HG02763 (cell line): Measurements from ENCODE around the gene GRAMD4.

Experiments
- ATAC-seq: cut with Tn5 transposase; IDR thresholded peaks from one replicate; pipeline ENCODE4 v1.9.1; 2021; ENCODE audit warnings: mild to moderate bottlenecking, moderate library complexity; ENCODE audit not compliant: unreplicated experiment

Gene GRAMD4

DNA sequence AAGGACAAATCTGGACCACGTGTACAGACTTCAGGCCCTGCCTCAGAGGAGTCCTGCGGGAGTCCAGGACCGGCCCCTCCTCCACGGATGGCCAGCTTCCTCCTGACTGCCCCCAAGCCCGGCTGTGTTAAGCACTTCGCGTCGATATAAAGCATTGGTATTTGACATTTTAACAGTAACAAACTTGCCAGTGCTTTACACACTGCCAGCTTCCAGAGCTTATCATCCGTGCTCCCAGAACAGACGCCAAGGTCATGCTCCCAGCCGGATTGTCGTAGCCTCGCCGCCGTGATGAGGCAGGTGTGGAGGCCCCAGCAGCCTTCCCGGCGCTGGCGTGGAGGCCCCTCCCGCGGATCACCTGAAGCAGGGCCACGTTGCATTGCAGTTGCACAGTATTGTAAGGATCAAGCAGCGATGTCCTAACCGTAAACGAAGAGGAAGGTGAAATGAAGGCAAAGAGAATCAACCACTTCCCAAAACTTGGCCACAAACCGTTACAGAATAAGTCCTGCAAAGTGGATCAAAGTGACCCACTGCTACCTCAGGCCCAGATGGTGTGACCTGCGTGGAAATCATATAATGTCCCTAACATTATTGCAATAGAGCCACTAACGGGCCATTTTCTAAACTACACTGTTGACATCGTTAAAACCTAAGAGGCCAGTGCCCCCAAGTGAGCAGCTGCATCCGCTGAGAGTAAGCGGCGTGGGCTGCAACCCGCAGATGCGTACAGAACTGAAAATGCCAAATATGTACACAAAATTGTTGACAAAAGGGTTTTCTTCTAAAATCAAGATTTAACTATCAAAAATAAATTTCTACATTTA is 66.2 kb downstream of the GRAMD4 start:
- ATAC-seq, result no peak

DNA sequence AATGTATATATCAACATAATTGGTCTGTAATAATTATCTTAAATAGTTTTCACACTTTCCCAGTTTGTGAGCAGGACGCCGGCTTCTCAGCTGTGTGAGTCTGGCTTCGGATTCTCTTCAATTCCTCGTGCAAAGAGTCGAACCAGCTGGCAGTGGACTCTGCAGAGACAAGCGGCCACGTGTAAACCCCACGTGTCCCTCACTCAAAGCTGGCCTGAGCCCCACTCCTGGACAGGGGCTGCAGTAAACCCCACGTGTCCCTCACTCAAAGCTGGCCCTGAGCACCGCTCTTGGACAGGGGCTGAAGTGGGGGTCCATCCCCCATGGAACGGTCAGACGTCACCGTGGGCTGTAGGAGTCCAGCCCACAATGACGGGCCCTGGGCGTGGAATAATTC is 66.9 kb downstream of the GRAMD4 start:
- no peak for ATAC-seq

DNA sequence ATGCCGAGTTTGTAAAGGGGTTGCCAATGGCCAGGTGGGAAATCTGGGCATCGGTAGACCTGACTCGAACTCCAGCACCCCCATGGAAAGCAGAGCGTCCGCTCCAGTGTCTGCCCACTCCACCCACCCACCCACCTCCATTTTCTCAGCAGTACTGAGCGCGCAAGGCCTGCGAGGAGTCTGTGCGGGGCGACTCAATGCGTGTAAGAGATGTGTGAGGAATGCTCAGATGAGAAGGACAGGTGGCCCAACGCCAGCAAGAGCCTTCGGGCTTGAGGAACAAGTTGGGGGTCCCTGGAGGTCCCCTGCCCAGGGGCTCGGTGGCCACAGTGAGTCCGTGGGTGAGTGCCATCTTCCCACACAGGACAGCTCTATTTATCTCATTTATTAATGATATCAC is 67.3 kb downstream of the GRAMD4 start:
- no peak for ATAC-seq

DNA sequence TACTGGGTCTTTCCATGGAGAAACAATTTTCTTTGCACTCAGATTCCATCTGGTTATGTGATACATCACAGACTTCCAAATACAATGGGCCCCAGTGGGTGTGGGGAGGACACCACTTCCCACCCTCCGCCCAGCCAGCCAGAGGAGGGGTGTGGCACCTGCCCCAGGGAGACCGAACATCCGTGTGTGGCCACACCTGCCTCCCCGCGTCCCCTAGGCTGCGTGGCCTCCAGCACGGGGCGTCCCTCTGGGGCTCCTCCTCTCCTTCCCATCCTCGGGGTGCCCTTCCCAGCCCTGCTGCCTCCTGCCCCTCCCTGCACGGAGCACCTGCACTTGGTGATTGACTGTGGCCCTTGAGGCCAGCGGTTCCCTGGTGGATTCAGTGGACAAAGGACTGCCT is 68.8 kb downstream of the GRAMD4 start:
- ATAC-seq, result no peak

DNA sequence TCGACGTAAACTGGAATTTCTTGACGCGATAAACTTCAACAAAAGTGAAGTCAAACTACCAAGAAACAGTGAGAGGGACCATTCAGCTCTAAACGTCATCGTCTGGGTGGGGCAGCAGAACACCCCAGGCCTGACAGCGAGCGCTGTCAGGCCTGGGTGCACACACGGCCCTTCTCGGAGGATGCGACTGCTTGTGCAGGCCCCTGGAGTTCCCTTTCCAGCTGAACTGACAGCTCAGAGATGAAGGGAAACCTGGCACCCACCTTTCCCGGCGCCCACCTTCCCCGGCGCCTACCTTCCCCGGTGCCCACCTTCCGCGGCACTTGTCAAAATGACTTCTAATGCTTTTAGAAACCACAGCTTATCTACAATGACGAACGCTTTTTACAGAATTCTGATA is 70.0 kb downstream of the GRAMD4 start:
- ATAC-seq, result no peak

DNA sequence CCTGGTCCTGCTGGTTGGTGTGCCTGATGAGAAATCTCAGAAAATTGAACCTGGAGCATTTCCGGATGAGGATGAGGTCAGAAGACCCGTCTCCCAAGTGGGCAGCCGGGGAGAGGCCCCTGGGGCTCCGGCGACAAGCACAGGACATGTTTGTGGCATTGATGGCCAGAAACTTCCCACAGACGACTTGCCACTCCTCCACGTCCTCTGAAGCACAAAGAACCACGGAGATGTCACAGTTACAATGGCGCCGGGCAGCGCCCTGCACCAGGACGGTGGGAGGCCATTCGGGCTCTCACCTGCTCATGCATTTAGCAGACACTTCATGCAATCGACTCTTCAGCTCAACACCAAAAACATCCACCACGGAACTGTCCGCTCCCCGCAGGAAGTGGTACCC is 71.4 kb downstream of the GRAMD4 start:
- ATAC-seq, result no peak

DNA sequence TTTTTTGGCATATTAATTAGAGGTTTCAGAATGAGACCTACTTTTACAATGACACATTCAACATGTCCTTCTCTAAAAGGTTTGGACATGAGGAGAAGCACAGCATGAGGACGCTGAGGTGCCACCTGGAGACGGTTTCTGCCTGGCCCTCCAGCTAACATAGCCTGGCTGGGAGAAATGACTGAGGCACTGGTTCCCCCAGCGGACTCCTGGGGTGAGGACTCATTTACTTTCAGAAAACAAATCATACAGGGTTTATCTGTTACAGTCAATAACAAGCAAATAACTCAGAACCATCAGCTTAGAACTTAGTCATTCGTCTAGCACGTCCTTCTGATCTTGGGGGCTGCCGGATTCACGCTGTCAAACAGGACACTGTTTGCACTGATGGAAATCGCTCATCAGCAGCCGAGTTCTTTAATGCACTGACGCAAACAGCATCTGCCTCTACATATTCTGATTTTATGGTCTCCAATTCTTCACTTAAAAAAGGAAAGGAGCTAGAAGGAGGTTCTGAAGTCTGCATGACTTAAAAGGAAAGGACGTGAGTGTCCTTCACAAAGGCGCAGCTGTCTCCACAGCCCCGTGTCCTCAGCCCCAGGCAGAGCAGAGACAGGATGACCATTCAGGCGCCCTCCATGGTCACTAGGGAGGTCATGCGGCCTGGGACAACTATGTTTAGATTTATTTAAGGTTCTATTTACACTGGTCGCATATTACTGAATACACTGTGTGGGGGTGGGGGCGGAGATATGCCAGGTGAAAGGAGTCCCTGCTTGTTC is 73.6 kb downstream of the GRAMD4 start:
- no peak for ATAC-seq

DNA sequence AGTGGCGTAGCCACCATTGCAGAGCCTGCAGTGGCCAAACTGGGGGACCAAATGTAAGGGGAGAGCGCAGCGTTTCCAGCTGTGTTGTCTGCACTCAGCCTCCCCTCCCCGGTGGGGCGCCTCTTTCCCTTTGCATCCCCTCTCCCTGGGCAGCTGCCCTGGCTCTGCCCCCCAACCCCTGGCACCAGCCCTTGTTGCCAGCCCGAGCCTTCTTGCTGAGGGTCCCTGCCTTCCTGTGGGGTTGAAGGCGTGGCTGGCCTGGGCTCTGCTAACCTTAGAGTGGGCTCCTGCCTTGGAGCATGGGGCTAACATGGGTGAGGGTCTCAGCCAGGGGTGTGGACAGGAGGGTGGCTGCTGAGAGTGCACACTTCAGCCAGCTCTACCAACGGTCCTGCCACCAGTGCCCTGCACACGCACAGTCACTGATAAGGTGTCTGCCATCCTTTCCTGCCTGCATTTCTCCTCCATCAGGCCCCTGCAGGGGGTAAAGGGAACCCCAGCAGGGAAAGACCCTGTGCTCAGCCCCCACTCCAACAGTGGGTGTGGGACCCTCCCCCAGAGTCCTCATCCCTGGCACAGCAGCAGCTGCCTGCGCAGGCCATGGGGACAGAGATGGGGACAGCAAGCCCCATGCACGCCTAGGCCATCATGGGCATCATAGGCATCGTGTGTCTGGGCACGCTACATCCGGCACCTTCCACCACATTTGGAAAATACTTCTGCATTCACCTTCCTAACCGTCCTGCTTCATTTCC is 74.4 kb downstream of the GRAMD4 start:
- no peak for ATAC-seq

DNA sequence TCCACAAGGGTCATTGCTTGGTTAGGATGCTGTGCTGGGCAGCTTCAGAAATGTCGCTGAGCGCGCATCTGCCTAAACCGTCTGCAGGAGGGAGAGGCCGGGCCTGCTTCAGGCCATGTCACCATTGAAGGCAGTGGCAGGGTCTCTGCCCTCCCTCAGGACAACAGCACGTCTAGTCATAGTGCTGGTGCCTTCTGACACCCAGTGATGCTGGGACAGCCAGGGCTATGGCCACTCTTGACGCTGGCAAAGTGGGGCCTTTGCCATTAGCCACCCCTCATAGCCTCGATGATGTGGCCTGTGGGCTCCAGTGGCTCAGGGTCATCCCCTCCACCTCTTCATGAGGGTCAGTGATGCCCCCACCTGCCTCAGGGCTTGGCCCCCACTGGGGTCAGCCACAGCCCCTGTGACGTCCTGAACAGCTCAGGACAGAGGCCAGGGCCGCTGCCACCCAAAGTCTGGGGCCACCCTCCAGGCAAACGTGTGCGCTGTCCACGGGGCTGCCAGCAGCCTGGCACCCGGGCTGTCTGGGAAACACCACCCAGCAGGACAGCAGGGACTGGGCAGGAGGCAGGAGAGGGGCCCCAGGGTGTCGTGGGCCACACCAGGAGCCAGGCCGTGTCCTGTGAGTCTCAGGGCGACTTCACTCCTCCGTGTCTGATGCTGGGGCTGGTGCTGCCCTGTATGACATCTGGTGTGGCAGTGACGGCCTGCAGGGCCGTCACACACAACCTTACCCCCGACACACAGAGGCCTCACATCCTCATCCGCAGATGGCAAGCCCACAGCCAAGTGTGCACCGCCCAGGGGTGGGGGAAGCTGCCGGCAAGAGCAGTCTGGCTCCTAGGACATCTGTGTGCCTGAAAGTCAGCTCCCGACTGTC is 75.4 kb downstream of the GRAMD4 start:
- no peak for ATAC-seq

DNA sequence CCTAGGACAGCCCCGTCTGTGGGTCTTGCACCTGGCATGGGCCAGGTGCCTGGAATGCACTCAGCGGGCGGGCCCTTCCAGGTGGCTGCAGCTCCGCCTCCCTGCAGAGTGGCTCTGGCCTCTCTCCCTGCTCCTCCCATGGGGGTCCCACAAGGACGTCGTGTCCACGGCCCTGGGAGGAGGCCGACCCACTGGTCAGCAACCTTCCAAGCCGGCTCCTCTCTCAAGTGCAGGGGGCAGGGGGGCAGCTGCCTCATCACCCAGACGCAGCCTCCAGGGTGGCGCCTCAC is 76.0 kb downstream of the GRAMD4 start:
- ATAC-seq, result no peak

DNA sequence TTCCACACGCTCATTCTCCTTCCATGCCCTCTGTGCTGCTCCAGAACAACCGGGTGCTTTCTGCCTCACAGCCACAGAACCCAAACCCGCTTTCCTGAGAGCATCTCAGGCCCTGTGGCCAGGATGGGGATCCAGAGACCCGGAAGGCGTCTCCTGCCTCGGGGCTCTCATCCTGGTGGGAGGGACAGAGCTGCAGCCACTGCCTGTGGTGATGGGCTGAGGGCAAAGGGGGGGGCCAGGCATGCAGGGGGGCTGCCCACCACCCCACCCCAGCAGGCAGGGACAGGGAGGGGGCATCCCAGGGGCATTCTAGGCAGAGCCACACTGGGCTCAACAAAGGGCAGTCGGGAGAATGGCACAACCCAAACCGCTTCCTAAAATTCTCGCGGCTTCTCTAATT is 76.4 kb downstream of the GRAMD4 start:
- ATAC-seq, result no peak

DNA sequence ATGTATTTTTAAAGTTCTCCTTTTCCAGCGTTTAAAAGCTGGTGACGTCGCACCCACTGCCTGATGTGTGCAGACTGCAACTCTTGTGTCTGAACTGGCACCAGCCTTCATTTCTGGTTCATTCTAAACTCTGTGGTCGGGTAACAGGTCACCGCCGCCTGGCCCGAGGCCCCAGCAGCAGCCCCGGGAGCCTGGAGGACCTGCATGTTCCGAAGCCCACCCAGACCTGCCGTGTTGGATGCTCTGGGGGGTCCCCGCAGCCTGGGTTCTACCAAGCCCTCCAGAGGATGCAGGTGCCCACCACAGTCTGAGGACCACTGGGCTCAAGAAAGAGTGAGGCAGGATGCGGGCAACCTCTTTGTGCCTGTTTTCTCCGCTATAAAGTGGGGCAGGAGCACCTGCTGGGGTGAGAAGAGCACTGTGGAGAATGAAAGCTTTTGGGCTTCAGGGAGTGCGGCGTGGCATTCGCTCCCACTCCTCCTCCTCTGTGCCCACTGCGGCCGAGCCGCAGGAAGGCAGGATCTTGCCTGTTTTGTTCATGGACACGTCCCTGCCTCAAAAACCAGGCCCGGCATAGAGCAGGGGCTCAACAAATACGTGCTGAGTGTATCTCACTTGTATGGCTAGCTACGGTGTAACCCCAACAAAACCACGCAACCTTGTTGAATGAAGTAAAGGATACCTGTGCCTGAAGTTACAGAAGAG is 77.8 kb downstream of the GRAMD4 start:
- no peak for ATAC-seq

DNA sequence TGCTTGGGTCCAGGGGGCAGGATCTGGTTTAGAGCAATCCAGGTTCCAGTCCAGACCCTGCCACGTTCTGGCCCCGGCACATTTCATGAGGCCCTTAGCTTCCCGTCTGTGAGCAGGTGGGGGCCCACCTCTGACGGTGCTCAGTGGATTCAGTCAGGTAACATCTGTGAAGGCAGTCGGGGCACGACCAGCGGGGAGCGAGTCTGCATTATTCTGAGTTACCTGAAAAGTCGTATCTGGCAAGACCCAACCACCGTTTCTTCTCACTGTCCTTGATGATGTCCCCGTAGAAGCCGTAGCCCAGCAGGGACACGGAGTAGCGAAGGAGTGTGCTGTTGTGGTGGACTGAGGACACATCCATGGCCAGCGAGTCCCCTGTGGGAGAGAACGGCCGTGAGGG is 78.9 kb downstream of the GRAMD4 start:
- no peak for ATAC-seq

DNA sequence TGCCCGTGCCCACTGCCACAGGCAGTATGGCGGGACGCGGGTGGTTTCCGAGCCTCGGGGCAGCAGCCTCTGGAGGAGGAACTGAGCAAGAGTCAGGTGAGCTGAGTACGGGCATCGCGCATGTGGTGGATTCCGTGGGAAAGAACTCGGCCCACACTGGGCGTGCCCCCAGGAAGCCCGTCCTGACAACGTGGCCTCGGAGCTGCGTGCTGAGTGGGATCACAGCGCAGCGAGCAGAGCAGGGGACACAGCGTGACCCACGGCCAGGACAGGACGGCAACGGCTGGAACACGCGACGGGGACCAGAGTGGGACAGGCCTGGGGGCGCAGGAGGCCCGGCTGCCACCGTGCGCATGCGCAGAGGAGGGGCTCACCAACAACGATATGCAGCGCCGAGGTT is 81.1 kb downstream of the GRAMD4 start:
- no peak for ATAC-seq

DNA sequence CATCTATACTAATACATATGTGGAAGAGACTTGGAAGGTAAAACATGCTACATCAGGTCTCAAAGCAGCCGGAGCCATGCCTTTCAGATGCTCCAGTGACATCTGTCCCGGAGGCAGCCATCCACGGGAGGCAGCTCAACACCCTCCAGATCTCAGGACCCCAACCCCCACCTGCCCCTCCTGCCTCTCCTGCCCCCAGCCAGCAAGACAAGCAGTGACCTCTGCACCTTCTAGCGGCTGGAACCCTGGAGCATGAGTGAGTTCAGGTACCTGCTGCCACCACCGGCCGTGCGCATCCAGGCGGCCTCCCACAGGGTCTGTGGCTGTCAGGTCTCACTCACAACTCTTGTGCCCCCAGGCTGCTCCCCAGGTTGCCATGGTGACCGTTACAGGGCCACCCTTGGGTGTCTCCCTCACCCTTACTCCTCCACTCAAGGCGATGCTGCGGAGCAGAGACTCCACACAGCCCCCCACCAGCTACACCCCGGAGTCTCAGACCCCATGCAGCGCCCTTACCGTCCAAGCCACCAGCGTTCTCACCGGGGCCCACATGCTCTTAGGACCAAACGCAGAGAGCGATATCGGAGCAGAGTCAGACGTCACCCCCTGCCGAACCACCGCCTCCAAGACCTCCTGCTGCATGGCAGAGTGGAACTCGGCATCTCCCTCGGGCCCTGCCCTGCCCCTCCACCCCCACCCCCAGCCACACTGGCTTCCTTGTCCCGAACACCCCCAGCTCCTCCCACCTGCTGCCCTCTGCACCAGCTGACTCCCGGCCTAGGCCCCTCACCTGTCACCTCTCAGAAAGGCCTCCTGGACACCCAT is 83.2 kb downstream of the GRAMD4 start:
- no peak for ATAC-seq

DNA sequence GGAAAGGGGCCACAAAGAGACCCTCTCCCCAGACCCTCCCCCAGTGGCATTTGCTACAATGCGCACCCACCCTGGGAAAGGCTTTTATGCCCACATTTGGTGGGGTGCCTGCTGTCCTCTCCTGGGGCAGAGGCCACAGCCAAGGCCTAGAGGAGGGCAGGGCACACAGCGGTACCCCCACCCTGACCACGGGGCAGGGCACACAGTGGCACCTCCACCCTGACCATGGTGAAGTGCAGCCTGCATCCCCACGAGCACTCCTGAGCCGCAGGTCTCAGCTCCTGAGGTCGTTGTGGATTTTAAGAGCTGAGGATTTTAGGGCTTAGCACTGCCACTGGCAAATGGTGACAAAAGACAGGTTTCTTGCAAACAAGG is 83.8 kb downstream of the GRAMD4 start:
- ATAC-seq, result no peak

DNA sequence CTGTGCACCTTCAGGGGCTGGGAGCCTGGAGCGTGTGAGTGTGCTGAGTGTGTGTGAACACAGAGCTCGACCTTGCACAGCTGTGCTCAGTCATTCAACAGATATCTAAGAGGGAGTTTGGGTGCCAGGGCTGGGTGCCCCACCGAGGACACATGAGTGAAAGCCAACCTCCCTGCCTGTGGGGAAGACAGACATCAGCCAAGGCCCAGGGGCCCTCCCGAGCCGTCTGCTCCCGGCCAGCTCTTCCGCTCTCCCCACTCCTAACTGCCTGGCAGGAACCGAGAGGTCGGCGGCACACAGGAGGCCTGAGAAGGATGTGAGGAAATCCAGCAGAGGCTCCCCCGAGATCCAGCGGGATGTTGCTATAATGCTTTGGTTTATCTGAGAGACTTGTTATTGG is 85.9 kb downstream of the GRAMD4 start:
- ATAC-seq, result no peak

DNA sequence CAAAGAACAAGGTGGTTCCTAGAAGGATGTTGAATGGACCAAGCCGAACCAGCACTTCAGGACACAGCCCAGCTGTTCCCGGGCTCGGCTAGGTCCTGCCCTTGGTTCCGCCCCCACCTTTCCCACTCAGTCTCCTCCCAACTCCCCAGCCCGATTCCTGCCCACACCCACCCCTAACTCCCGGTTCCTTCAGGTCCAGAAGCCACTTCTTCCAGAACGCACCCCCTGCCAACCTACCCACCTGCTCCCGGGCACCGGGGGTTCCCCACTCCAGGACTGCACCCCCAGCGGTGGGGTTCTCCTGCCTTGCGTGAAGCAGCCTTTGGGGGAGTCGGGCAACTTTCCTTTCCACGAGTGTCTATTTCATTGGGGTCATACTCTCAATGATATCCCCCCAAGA is 87.1 kb downstream of the GRAMD4 start:
- no peak for ATAC-seq

DNA sequence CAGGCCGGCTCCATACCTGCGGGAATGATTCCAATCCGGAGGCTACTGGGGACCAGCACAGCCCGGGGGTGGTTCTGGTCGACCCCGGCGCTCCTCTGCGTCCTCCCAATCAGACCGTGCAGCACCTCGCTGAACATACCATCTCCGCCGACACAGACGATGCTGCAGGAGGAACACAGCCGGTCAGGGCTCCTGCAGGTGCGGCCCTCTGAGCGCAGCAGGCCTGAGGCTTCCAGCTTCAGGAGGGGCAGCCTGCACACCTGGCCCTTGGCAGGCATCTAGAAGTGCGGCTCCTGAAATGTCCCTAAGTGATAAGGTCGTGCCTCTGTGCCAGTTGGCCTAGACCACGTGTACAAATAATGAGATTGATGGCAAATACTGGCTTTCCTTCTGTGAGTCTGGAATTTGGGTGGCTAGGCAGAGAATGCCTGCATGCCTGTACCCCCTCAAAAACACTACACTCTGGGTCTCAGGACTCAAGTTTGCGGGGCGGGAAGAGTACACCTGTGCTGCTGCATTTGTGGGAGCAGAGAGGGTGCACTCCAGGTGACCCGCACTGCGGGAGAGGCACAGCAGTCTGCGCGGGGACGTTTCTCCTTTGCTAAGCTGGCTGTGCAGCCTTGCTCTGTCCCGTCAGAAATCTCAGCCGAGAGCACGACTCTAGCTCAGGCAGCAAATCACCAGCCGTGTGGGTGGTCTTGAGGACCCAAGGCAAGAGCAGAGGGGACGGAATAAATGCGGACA is 87.8 kb downstream of the GRAMD4 start:
- ATAC-seq, result no peak
